H9 (cell line): ENCODE results near the gene NF1. TPM values are rescaled to one million over a fixed set of nuclear protein-coding genes. Genes with fewer than 3 reads are reported as not detected.

Source experiments
- DNase-seq: peaks from one replicate; pipeline ENCODE4 v3.0.0-alpha.2; 2017
- H2AFZ ChIP-seq: one replicate; pipeline ENCODE4 v1.6.1; 2013; ENCODE audit warnings: mild to moderate bottlenecking, low read length, control low read depth, moderate library complexity
- H2AK5ac ChIP-seq: 2 replicates; pipeline ENCODE4 v1.6.1; 2013; ENCODE audit warnings: low read length, control low read depth, mixed read lengths; ENCODE audit not compliant: insufficient read length
- H2BK120ac ChIP-seq: one replicate; pipeline ENCODE4 v1.6.1; 2013; ENCODE audit warnings: low read depth, mild to moderate bottlenecking, low read length, control low read depth, inconsistent platforms; ENCODE audit not compliant: poor library complexity, severe bottlenecking
- H2BK12ac ChIP-seq: 2 replicates; pipeline ENCODE4 v1.6.1; 2013; ENCODE audit warnings: low read length, control low read depth, mixed read lengths, low read depth; ENCODE audit not compliant: insufficient read length
- H2BK15ac ChIP-seq: 2 replicates; pipeline ENCODE4 v1.6.1; 2013; ENCODE audit warnings: low read depth, low read length, control low read depth
- H2BK20ac ChIP-seq: one replicate; pipeline ENCODE4 v1.6.1; 2013; ENCODE audit warnings: low read depth, mild to moderate bottlenecking, low read length, control low read depth, inconsistent platforms; ENCODE audit not compliant: poor library complexity, severe bottlenecking
- H2BK5ac ChIP-seq: 2 replicates; pipeline ENCODE4 v1.6.1; 2013; ENCODE audit warnings: low read length, control low read depth, mixed read lengths; ENCODE audit not compliant: insufficient read length
- H3K14ac ChIP-seq: 2 replicates; pipeline ENCODE4 v1.6.1; 2013; ENCODE audit warnings: low read length, control low read depth; ENCODE audit not compliant: insufficient read depth
- H3K18ac ChIP-seq: 2 replicates; pipeline ENCODE4 v1.6.1; 2013; ENCODE audit warnings: low read depth, mild to moderate bottlenecking, mixed read lengths, low read length, control low read depth; ENCODE audit not compliant: insufficient read length
- H3K23ac ChIP-seq: 2 replicates; pipeline ENCODE4 v1.6.1; 2013; ENCODE audit warnings: low read length, control low read depth, mixed read lengths, low read depth; ENCODE audit not compliant: insufficient read length
- H3K23me2 ChIP-seq: 2 replicates; pipeline ENCODE4 v1.6.1; 2013; ENCODE audit warnings: low read depth, mild to moderate bottlenecking, mixed read lengths, low read length, control low read depth; ENCODE audit not compliant: insufficient read length, poor library complexity, severe bottlenecking
- H3K27ac ChIP-seq: 2 replicates; pipeline ENCODE4 v1.5.1; 2013; ENCODE audit warnings: low read length, control low read depth, mixed read lengths, low read depth; ENCODE audit not compliant: insufficient read length
- H3K27me3 ChIP-seq: 2 replicates; pipeline ENCODE4 v1.6.1; 2013; ENCODE audit warnings: low read length, control low read depth, inconsistent platforms; ENCODE audit not compliant: insufficient read depth
- H3K4ac ChIP-seq: 2 replicates; pipeline ENCODE4 v1.6.1; 2013; ENCODE audit warnings: low read depth, mild to moderate bottlenecking, control low read depth, inconsistent platforms, low read length, moderate library complexity
- H3K4me1 ChIP-seq: 2 replicates; pipeline ENCODE4 v1.6.1; 2013; ENCODE audit warnings: low read length, control low read depth, inconsistent platforms; ENCODE audit not compliant: insufficient read depth
- H3K4me2 ChIP-seq: 2 replicates; pipeline ENCODE4 v1.6.1; 2013; ENCODE audit warnings: low read length, control low read depth, mixed read lengths; ENCODE audit not compliant: insufficient read length, insufficient read depth
- H3K56ac ChIP-seq: 2 replicates; pipeline ENCODE4 v1.6.1; 2013; ENCODE audit warnings: low read depth, mild to moderate bottlenecking, mixed read lengths, low read length, control low read depth; ENCODE audit not compliant: insufficient read length
- H3K79me1 ChIP-seq: 2 replicates; pipeline ENCODE4 v1.6.1; 2013; ENCODE audit warnings: low read depth, mild to moderate bottlenecking, moderate library complexity, low read length, control low read depth, inconsistent platforms; ENCODE audit not compliant: insufficient read depth, poor library complexity, severe bottlenecking
- H3K79me2 ChIP-seq: 2 replicates; pipeline ENCODE4 v1.6.1; 2013; ENCODE audit warnings: low read length, control low read depth, inconsistent platforms; ENCODE audit not compliant: insufficient read depth
- H3K9ac ChIP-seq: 2 replicates; pipeline ENCODE4 v1.6.1; 2013; ENCODE audit warnings: low read length, control low read depth, mixed read lengths; ENCODE audit not compliant: insufficient read length; ENCODE audit errors: extremely low read depth
- H3K9me3 ChIP-seq: one replicate; pipeline ENCODE4 v1.6.1; 2013; ENCODE audit warnings: low read depth, low read length, inconsistent platforms; ENCODE audit not compliant: control insufficient read depth
- H3T11ph ChIP-seq: one replicate; pipeline ENCODE4 v1.6.1; 2013; ENCODE audit warnings: mild to moderate bottlenecking, low read length, control low read depth, inconsistent platforms
- H4K20me1 ChIP-seq: one replicate; pipeline ENCODE4 v1.6.1; 2013; ENCODE audit not compliant: control insufficient read depth, insufficient read length, insufficient read depth
- H4K5ac ChIP-seq: 2 replicates; pipeline ENCODE4 v1.6.1; 2013; ENCODE audit warnings: low read depth, mild to moderate bottlenecking, mixed read lengths, low read length, control low read depth; ENCODE audit not compliant: insufficient read length
- H4K8ac ChIP-seq: replicated peaks from 2 replicates; pipeline ENCODE4 v1.6.1; 2013; ENCODE audit warnings: low read length, control low read depth, mixed read lengths, low read depth; ENCODE audit not compliant: insufficient read length
- H4K91ac ChIP-seq: 2 replicates; pipeline ENCODE4 v1.6.1; 2013; ENCODE audit warnings: low read depth, mild to moderate bottlenecking, moderate library complexity, mixed read lengths, low read length, control low read depth; ENCODE audit not compliant: insufficient read length
- H3K27ac Mint-ChIP-seq, 3 experiments: 2 replicates in 2 of 3; 3 replicates in 1 of 3; pipeline ENCODE4 v1.8.0; 2020 to 2021; ENCODE audit warnings: mixed read lengths in 3 of 3, mild to moderate bottlenecking in 1 of 3, moderate library complexity in 1 of 3
- H3K27me3 Mint-ChIP-seq: 2 replicates; pipeline ENCODE4 v1.8.0; 2021; ENCODE audit warnings: low read depth, mild to moderate bottlenecking, moderate library complexity, mixed read lengths
- H3K36me3 Mint-ChIP-seq, 3 experiments: 2 replicates in 2 of 3; 3 replicates in 1 of 3; pipeline ENCODE4 v1.8.0; 2020 to 2021; ENCODE audit warnings: low read depth in 3 of 3, mixed read lengths in 3 of 3; ENCODE audit not compliant: insufficient read depth in 1 of 3
- H3K4me1 Mint-ChIP-seq, 2 experiments: 2 replicates each; pipeline ENCODE4 v1.8.0; 2020; ENCODE audit warnings: mixed read lengths in 2 of 2
- H3K4me3 Mint-ChIP-seq, 2 experiments: 2 replicates in 1 of 2; 3 replicates in 1 of 2; pipeline ENCODE4 v1.8.0; 2020 to 2021; ENCODE audit warnings: mild to moderate bottlenecking in 2 of 2, mixed read lengths in 2 of 2, moderate library complexity in 1 of 2
- H3K9me3 Mint-ChIP-seq, 2 experiments: 2 replicates in 1 of 2; 3 replicates in 1 of 2; pipeline ENCODE4 v1.8.0; 2020; ENCODE audit warnings: mild to moderate bottlenecking in 2 of 2, mixed read lengths in 2 of 2, moderate library complexity in 1 of 2
- CTCF ChIP-seq: fragments of 200-600 bp; sonication (generic); conservative IDR thresholded peaks from 3 replicates; pipeline ENCODE4 v1.8.0; 2021; ENCODE audit warnings: antibody characterized with exemption, mild to moderate bottlenecking
- WGBS: extraction: QIAGEN DNeasy Blood & Tissue Kit; methylation state at CpG from one replicate; pipeline ENCODE4 v1.1.7; 2013; ENCODE audit warnings: missing lambda C conversion rate, low lambda C conversion rate, mixed read lengths; ENCODE audit not compliant: insufficient read length; ENCODE audit errors: extremely low coverage; 5-methylcytosine and 5-hydroxymethylcytosine counted together
- total RNA-seq: library from RNA; stranded (reverse); gene quantifications from 2 replicates; pipeline ENCODE4 v1.2.1, GENCODE V29; 2021

Gene NF1
- total RNA-seq, 1 experiment from 2014 or later: 38.1 TPM

- Histone ChIP-seq H3K27ac (no peak overlapping the region), H3K4ac (no peak overlapping the region), H2AK5ac (no peak overlapping the region), H3K79me1 (no peaks in the 10 kb centered on the region), H3K18ac (no peak overlapping the region), H3K23me2 (no peaks in the 10 kb centered on the region), H3K23ac (no peak overlapping the region), H3K79me2 (no peaks in the 10 kb centered on the region), H2BK15ac (no peak overlapping the region), H2BK5ac (no peak overlapping the region), H2BK120ac (no peak overlapping the region), H3K56ac (no peak overlapping the region), H3K9ac (no peak overlapping the region), H4K91ac (no peak overlapping the region), H2BK20ac (no peak overlapping the region), H2BK12ac (no peak overlapping the region), H3K4me2 (no peak overlapping the region), H2AFZ (no peak overlapping the region), H3T11ph (no peak overlapping the region), H4K8ac (no peak overlapping the region), H3K27me3 (no peaks in the 10 kb centered on the region), H3K4me1 (no peaks in the 10 kb centered on the region; the same call in 1 of the 2 replicates), H4K20me1 (no peaks in the 10 kb centered on the region), H4K5ac (no peak overlapping the region), H3K9me3 (no peaks in the 10 kb centered on the region), H3K14ac (no peak overlapping the region)
- no peak for TF ChIP-seq CTCF
- Mint-ChIP-seq H3K27me3 (no peaks in the 10 kb centered on the region; the same call in 1 of the 2 replicates), H3K4me1 (peaks cover 10 to 12% of the 10 kb centered on the region in 2 experiments), H3K27ac (peak overlapping the region in 1 of 3 experiments; percentile 10; a peak in 1 of 7 replicates), H3K36me3 (no peaks in the 10 kb centered on the region), H3K9me3 (no peaks in the 10 kb centered on the region), H3K4me3 (no peak overlapping the region)
- no peak for DNase-seq
- WGBS: no CpG with 5 or more reads among the region's 2 CpGs
These were observed 35.8 kb upstream of the NF1 start for GRCh38 chr17:31058976-31059375.
